Measurements from ENCODE around the gene JAKMIP3. TPM values are rescaled to one million over a fixed set of nuclear protein-coding genes. Genes with fewer than 3 reads are reported as not detected.
A peak's percentile ranks its signal among the peaks of the same experiment; 100 is the strongest.

Gene JAKMIP3
- total RNA-seq, 6 experiments from 2014 or later, result 0.06 to 0.22 (median 0.18) TPM

GRCh38 chr10:132110111-132110521 lies 44.4 kb downstream of the JAKMIP3 start:
- no peak for ATAC-seq
- Histone ChIP-seq H3K9me3 (no peaks in the 10 kb centered on the region), H3K36me3 (no peaks in the 10 kb centered on the region), H3K27me3 (no peaks in the 10 kb centered on the region), H3K27ac (no peak overlapping the region), H3K4me1 (no peaks in the 10 kb centered on the region), H3K4me3 (no peak overlapping the region)
- DNase-seq, result peak in 2 of 3 donors; percentile 32 to 42
- 73% methylated on average over 3 of the region's 14 CpGs for WGBS (ENCODE audit: insufficient coverage, low coverage, low lambda C conversion rate, missing lambda C conversion rate)
- intact Hi-C loops (cut with DNase I), result no loop called here
- TF ChIP-seq, protein P1, sequence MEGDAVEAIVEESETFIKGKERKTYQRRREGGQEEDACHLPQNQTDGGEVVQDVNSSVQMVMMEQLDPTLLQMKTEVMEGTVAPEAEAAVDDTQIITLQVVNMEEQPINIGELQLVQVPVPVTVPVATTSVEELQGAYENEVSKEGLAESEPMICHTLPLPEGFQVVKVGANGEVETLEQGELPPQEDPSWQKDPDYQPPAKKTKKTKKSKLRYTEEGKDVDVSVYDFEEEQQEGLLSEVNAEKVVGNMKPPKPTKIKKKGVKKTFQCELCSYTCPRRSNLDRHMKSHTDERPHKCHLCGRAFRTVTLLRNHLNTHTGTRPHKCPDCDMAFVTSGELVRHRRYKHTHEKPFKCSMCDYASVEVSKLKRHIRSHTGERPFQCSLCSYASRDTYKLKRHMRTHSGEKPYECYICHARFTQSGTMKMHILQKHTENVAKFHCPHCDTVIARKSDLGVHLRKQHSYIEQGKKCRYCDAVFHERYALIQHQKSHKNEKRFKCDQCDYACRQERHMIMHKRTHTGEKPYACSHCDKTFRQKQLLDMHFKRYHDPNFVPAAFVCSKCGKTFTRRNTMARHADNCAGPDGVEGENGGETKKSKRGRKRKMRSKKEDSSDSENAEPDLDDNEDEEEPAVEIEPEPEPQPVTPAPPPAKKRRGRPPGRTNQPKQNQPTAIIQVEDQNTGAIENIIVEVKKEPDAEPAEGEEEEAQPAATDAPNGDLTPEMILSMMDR (IDR thresholded peaks at IDR 0.05), result no peak
- TF ChIP-seq POLR2A (IDR thresholded peaks at IDR 0.05), result no peak

- no peaks in the 10 kb centered on the region for H3K27me3 ChIP-seq
- DNase-seq (peak in 1 of 3 donors; percentile 45), ATAC-seq (no peak)
- H3K36me3 ChIP-seq, result no peaks in the 10 kb centered on the region
- no peak overlapping the region for H3K27ac ChIP-seq
- intact Hi-C loops (cut with DNase I), result no loop called here
- H3K4me3 ChIP-seq, result no peak overlapping the region
- TF ChIP-seq, protein P1 (IDR thresholded peaks at IDR 0.05), result no peak
- TF ChIP-seq POLR2A (IDR thresholded peaks at IDR 0.05), result no peak
- no peaks in the 10 kb centered on the region for H3K9me3 ChIP-seq
- 33% methylated on average over 9 of the region's 14 CpGs for WGBS (ENCODE audit: insufficient coverage, low coverage, low lambda C conversion rate, missing lambda C conversion rate)
- no peaks in the 10 kb centered on the region for H3K4me1 ChIP-seq
These were observed 45.0 kb downstream of the JAKMIP3 start for GRCh38 chr10:132110713-132111112.

GRCh38 chr10:132111121-132111731 lies 45.5 kb downstream of the JAKMIP3 start:
- WGBS (ENCODE audit: insufficient coverage, low coverage, low lambda C conversion rate, missing lambda C conversion rate), result 76% methylated on average over 10 of the region's 14 CpGs
- Histone ChIP-seq H3K36me3 (no peaks in the 10 kb centered on the region), H3K9me3 (no peaks in the 10 kb centered on the region), H3K27ac (no peak overlapping the region), H3K4me3 (no peak overlapping the region), H3K4me1 (no peaks in the 10 kb centered on the region), H3K27me3 (no peaks in the 10 kb centered on the region)
- no peak for ATAC-seq
- no peak for TF ChIP-seq POLR2A (IDR thresholded peaks at IDR 0.05)
- TF ChIP-seq, protein P1 (IDR thresholded peaks at IDR 0.05), result no peak
- intact Hi-C loops (cut with DNase I), result no loop called here
- DNase-seq, result peak in 2 of 3 donors; percentile 31 to 39

- Histone ChIP-seq H3K27ac (no peak overlapping the region), H3K36me3 (no peaks in the 10 kb centered on the region), H3K4me3 (no peak overlapping the region), H3K27me3 (no peaks in the 10 kb centered on the region), H3K4me1 (no peaks in the 10 kb centered on the region), H3K9me3 (no peaks in the 10 kb centered on the region)
- DNase-seq (peak in 2 of 3 donors; percentile 38 to 50), ATAC-seq (no peak)
- intact Hi-C loops (cut with DNase I), result no loop called here
- no peak for TF ChIP-seq POLR2A (IDR thresholded peaks at IDR 0.05)
- TF ChIP-seq, protein P1 (IDR thresholded peaks at IDR 0.05), result no peak
- 83% methylated on average over 7 of the region's 20 CpGs for WGBS (ENCODE audit: insufficient coverage, low coverage, low lambda C conversion rate, missing lambda C conversion rate)
These were observed 46.2 kb downstream of the JAKMIP3 start for GRCh38 chr10:132111871-132112341.
